GM23338 (cell line): ENCODE results near the gene CELF4. TPM values are rescaled to one million over a fixed set of nuclear protein-coding genes. Genes with fewer than 3 reads are reported as not detected.

Source experiments
- ATAC-seq: fragments of 200-7000 bp; cut with Tn5 transposase; 3 replicates; pipeline ENCODE4 v1.9.1; 2020
- DNase-seq: peaks from one replicate; pipeline ENCODE4 v3.0.0-alpha.2; 2015; ENCODE audit warnings: low spot score
- H2AFZ ChIP-seq: fragments of 200-600 bp; sonication (generic); 2 replicates; pipeline ENCODE4 v1.8.0; 2016; ENCODE audit warnings: antibody characterized with exemption, mild to moderate bottlenecking, moderate library complexity
- H3F3A ChIP-seq: fragments of 200-600 bp; sonication (generic); replicated peaks from 2 replicates; pipeline ENCODE4 v1.8.0; 2017; ENCODE audit warnings: antibody characterized with exemption, mixed run types, low read depth
- H3K27ac ChIP-seq: fragments of 200-600 bp; sonication (generic); 2 replicates; pipeline ENCODE4 v1.6.1; 2016; ENCODE audit warnings: low read depth
- H3K27me3 ChIP-seq: fragments of 200-600 bp; sonication (generic); 2 replicates; pipeline ENCODE4 v1.8.0; 2016; ENCODE audit warnings: mild to moderate bottlenecking, mixed run types, moderate library complexity; ENCODE audit not compliant: insufficient read depth
- H3K36me3 ChIP-seq: fragments of 200-600 bp; sonication (generic); 2 replicates; pipeline ENCODE4 v1.8.0; 2016; ENCODE audit warnings: mild to moderate bottlenecking; ENCODE audit not compliant: insufficient read depth
- H3K4me1 ChIP-seq: fragments of 200-600 bp; sonication (generic); 2 replicates; pipeline ENCODE4 v1.8.0; 2016; ENCODE audit warnings: mild to moderate bottlenecking, moderate library complexity; ENCODE audit not compliant: insufficient read depth
- H3K4me2 ChIP-seq: fragments of 200-600 bp; sonication (generic); 2 replicates; pipeline ENCODE4 v1.7.1; 2017; ENCODE audit warnings: mixed run types
- H3K4me3 ChIP-seq: fragments of 200-600 bp; sonication (generic); 2 replicates; pipeline ENCODE4 v1.6.1; 2016; ENCODE audit warnings: mixed run types
- H3K79me2 ChIP-seq: fragments of 200-600 bp; sonication (generic); replicated peaks from 2 replicates; pipeline ENCODE4 v1.8.0; 2017; ENCODE audit warnings: mild to moderate bottlenecking; ENCODE audit not compliant: insufficient read depth
- H3K9me2 ChIP-seq: fragments of 200-600 bp; sonication (generic); 2 replicates; pipeline ENCODE4 v1.8.0; 2017; ENCODE audit not compliant: insufficient read depth
- H4K20me1 ChIP-seq: fragments of 200-600 bp; sonication (generic); replicated peaks from 2 replicates; pipeline ENCODE4 v1.8.0; 2017; ENCODE audit warnings: mild to moderate bottlenecking; ENCODE audit not compliant: insufficient read depth
- H3K27ac Mint-ChIP-seq: 2 replicates; pipeline ENCODE4 v1.8.0; 2020; ENCODE audit warnings: inconsistent platforms, mild to moderate bottlenecking, moderate library complexity, mixed read lengths
- H3K27me3 Mint-ChIP-seq: 3 replicates; pipeline ENCODE4 v1.8.0; 2022; ENCODE audit warnings: low read depth, mild to moderate bottlenecking, moderate library complexity, mixed read lengths, inconsistent platforms; ENCODE audit not compliant: insufficient read depth, poor library complexity
- H3K36me3 Mint-ChIP-seq: 3 replicates; pipeline ENCODE4 v1.8.0; 2021; ENCODE audit warnings: low read depth, mild to moderate bottlenecking, inconsistent platforms, moderate library complexity, mixed read lengths
- H3K4me1 Mint-ChIP-seq: 3 replicates; pipeline ENCODE4 v1.8.0; 2020; ENCODE audit warnings: mild to moderate bottlenecking, inconsistent platforms, mixed read lengths
- H3K4me3 Mint-ChIP-seq: 3 replicates; pipeline ENCODE4 v1.8.0; 2021; ENCODE audit warnings: moderate library complexity, mild to moderate bottlenecking, inconsistent platforms, mixed read lengths
- H3K9me3 Mint-ChIP-seq: 3 replicates; pipeline ENCODE4 v1.8.0; 2020; ENCODE audit warnings: moderate library complexity, mild to moderate bottlenecking, inconsistent platforms, mixed read lengths
- CREB1 ChIP-seq: fragments of 250-450 bp; sonication (Bioruptor Pico); IDR thresholded peaks from 2 replicates; pipeline ENCODE4 v1.5.0; 2020; ENCODE audit warnings: low read depth, mild to moderate bottlenecking, moderate library complexity
- EZH2 ChIP-seq: fragments of 200-600 bp; sonication (generic); IDR thresholded peaks from one replicate; pipeline ENCODE4 v1.8.0; 2017; ENCODE audit warnings: antibody characterized with exemption, mild to moderate bottlenecking, low read depth; ENCODE audit not compliant: unreplicated experiment
- EZH2phosphoT487 ChIP-seq: fragments of 200-600 bp; sonication (generic); IDR thresholded peaks from one replicate; pipeline ENCODE4 v1.8.1; 2018; ENCODE audit warnings: antibody characterized with exemption; ENCODE audit not compliant: unreplicated experiment
- JUNB ChIP-seq: IDR thresholded peaks from one replicate; pipeline ENCODE4 v1.6.1; 2016; ENCODE audit warnings: antibody characterized with exemption; ENCODE audit not compliant: unreplicated experiment
- NANOG ChIP-seq: IDR thresholded peaks from 2 replicates; pipeline ENCODE4 v1.6.1; 2016; ENCODE audit warnings: antibody characterized with exemption, borderline replicate concordance
- POLR2AphosphoS5 ChIP-seq: IDR thresholded peaks from 2 replicates; pipeline ENCODE4 v1.6.1; 2016; ENCODE audit warnings: antibody characterized with exemption, low read depth
- REST ChIP-seq: IDR thresholded peaks from one replicate; pipeline ENCODE4 v1.6.1; 2018; ENCODE audit warnings: antibody characterized with exemption; ENCODE audit not compliant: unreplicated experiment
- STAT1 ChIP-seq: IDR thresholded peaks from one replicate; pipeline ENCODE4 v1.6.1; 2016; ENCODE audit warnings: antibody characterized with exemption; ENCODE audit not compliant: unreplicated experiment
- ZNF114 ChIP-seq: fragments of 250-450 bp; sonication (Bioruptor Pico); IDR thresholded peaks from 2 replicates; pipeline ENCODE4 v1.5.0; 2020; ENCODE audit warnings: mild to moderate bottlenecking, moderate library complexity
- ZNF331 ChIP-seq: fragments of 250-450 bp; sonication (Bioruptor Pico); IDR thresholded peaks from 2 replicates; pipeline ENCODE4 v1.5.0; 2020; ENCODE audit warnings: low read depth, mild to moderate bottlenecking, moderate library complexity
- polyA plus RNA-seq: library from polyadenylated mRNA; unstranded; fragments of >200 nt; fragmentation: Nextera tagmentation; extraction: Ambion mirVana; gene quantifications from 2 replicates; pipeline ENCODE4 v1.2.1, GENCODE V29; 2016
- total RNA-seq: library from RNA; depleted of rRNA; stranded (reverse); fragments of >200 nt; shearing (Covaris generic); gene quantifications from 2 replicates; pipeline ENCODE4 v1.2.3, GENCODE V29; 2014
- TF ChIP-seq, protein P1 (sequence below), 2 experiments: fragments of 200-600 bp in 1 of 2; sonication (generic) in 1 of 2; conservative IDR thresholded peaks; 2 replicates each; pipeline versions ENCODE4 v1.5.1 to v1.6.1; 2016 to 2017; ENCODE audit warnings: antibody characterized with exemption in 2 of 2, low read depth in 2 of 2, mild to moderate bottlenecking in 2 of 2, moderate library complexity in 1 of 2
- TF ChIP-seq, protein P2 (sequence below): IDR thresholded peaks from 2 replicates; pipeline ENCODE4 v1.6.1; 2016; ENCODE audit warnings: antibody characterized with exemption
- TF ChIP-seq, protein P3 (sequence below): fragments of 250-450 bp; sonication (Bioruptor Pico); IDR thresholded peaks from 2 replicates; pipeline ENCODE4 v1.5.0; 2020; ENCODE audit warnings: mild to moderate bottlenecking, moderate library complexity

Gene CELF4
- total and polyA plus RNA-seq, 2 experiments from 2014 or later, result 2.6 to 6.7 TPM

- H3K4me3 ChIP-seq, result peak overlapping the region; percentile 39; the same call in 1 of the 2 replicates
- H3K4me3 Mint-ChIP-seq, result 0 out of 3 replicates have a peak overlapping the region, but pooled peaks have one; percentile 3
- no peaks in the 10 kb centered on the region for H3K36me3 Mint-ChIP-seq
- TF ChIP-seq REST (no peak), JUNB (no peak), ZNF114 (CRISPR knock-in tag) (no peak), EZH2phosphoT487 (no peak), STAT1 (no peak), CREB1 (CRISPR knock-in tag) (no peak), ZNF331 (CRISPR knock-in tag) (no peak), NANOG (no peak), EZH2 (no peak), POLR2AphosphoS5 (no peak)
- TF ChIP-seq, protein P1, sequence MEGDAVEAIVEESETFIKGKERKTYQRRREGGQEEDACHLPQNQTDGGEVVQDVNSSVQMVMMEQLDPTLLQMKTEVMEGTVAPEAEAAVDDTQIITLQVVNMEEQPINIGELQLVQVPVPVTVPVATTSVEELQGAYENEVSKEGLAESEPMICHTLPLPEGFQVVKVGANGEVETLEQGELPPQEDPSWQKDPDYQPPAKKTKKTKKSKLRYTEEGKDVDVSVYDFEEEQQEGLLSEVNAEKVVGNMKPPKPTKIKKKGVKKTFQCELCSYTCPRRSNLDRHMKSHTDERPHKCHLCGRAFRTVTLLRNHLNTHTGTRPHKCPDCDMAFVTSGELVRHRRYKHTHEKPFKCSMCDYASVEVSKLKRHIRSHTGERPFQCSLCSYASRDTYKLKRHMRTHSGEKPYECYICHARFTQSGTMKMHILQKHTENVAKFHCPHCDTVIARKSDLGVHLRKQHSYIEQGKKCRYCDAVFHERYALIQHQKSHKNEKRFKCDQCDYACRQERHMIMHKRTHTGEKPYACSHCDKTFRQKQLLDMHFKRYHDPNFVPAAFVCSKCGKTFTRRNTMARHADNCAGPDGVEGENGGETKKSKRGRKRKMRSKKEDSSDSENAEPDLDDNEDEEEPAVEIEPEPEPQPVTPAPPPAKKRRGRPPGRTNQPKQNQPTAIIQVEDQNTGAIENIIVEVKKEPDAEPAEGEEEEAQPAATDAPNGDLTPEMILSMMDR (conservative IDR thresholded peaks at IDR 0.05; ENCODE audit: low read depth in 2 of 2), result no peak
- TF ChIP-seq, protein P2, sequence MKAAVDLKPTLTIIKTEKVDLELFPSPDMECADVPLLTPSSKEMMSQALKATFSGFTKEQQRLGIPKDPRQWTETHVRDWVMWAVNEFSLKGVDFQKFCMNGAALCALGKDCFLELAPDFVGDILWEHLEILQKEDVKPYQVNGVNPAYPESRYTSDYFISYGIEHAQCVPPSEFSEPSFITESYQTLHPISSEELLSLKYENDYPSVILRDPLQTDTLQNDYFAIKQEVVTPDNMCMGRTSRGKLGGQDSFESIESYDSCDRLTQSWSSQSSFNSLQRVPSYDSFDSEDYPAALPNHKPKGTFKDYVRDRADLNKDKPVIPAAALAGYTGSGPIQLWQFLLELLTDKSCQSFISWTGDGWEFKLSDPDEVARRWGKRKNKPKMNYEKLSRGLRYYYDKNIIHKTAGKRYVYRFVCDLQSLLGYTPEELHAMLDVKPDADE, result no peak
- TF ChIP-seq, protein P3, sequence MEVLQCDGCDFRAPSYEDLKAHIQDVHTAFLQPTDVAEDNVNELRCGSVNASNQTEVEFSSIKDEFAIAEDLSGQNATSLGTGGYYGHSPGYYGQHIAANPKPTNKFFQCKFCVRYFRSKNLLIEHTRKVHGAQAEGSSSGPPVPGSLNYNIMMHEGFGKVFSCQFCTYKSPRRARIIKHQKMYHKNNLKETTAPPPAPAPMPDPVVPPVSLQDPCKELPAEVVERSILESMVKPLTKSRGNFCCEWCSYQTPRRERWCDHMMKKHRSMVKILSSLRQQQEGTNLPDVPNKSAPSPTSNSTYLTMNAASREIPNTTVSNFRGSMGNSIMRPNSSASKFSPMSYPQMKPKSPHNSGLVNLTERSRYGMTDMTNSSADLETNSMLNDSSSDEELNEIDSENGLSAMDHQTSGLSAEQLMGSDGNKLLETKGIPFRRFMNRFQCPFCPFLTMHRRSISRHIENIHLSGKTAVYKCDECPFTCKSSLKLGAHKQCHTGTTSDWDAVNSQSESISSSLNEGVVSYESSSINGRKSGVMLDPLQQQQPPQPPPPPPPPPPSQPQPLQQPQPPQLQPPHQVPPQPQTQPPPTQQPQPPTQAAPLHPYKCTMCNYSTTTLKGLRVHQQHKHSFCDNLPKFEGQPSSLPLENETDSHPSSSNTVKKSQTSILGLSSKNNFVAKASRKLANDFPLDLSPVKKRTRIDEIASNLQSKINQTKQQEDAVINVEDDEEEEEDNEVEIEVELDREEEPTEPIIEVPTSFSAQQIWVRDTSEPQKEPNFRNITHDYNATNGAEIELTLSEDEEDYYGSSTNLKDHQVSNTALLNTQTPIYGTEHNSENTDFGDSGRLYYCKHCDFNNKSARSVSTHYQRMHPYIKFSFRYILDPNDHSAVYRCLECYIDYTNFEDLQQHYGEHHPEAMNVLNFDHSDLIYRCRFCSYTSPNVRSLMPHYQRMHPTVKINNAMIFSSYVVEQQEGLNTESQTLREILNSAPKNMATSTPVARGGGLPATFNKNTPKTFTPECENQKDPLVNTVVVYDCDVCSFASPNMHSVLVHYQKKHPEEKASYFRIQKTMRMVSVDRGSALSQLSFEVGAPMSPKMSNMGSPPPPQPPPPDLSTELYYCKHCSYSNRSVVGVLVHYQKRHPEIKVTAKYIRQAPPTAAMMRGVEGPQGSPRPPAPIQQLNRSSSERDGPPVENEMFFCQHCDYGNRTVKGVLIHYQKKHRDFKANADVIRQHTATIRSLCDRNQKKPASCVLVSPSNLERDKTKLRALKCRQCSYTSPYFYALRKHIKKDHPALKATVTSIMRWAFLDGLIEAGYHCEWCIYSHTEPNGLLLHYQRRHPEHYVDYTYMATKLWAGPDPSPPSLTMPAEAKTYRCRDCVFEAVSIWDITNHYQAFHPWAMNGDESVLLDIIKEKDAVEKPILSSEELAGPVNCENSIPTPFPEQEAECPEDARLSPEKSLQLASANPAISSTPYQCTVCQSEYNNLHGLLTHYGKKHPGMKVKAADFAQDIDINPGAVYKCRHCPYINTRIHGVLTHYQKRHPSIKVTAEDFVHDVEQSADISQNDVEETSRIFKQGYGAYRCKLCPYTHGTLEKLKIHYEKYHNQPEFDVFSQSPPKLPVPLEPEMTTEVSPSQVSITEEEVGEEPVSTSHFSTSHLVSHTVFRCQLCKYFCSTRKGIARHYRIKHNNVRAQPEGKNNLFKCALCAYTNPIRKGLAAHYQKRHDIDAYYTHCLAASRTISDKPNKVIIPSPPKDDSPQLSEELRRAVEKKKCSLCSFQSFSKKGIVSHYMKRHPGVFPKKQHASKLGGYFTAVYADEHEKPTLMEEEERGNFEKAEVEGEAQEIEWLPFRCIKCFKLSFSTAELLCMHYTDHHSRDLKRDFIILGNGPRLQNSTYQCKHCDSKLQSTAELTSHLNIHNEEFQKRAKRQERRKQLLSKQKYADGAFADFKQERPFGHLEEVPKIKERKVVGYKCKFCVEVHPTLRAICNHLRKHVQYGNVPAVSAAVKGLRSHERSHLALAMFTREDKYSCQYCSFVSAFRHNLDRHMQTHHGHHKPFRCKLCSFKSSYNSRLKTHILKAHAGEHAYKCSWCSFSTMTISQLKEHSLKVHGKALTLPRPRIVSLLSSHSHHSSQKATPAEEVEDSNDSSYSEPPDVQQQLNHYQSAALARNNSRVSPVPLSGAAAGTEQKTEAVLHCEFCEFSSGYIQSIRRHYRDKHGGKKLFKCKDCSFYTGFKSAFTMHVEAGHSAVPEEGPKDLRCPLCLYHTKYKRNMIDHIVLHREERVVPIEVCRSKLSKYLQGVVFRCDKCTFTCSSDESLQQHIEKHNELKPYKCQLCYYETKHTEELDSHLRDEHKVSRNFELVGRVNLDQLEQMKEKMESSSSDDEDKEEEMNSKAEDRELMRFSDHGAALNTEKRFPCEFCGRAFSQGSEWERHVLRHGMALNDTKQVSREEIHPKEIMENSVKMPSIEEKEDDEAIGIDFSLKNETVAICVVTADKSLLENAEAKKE, result no peak
- H3K4me1 Mint-ChIP-seq, result peaks cover 49% of the 10 kb centered on the region
- H3K27me3 Mint-ChIP-seq, result peaks cover 14% of the 10 kb centered on the region
- no peaks in the 10 kb centered on the region for H3K9me3 Mint-ChIP-seq
- peaks cover 10% of the 10 kb centered on the region for H3K4me1 ChIP-seq
- H3K27ac Mint-ChIP-seq, result no peak overlapping the region; the same call in 1 of the 2 replicates
- peak; percentile 89 for DNase-seq
- no peaks in the 10 kb centered on the region for H4K20me1 ChIP-seq
- peak overlapping the region; percentile 85 for H2AFZ ChIP-seq
- H3K79me2 ChIP-seq, result no peaks in the 10 kb centered on the region; the same call in 1 of the 2 replicates
- H3K36me3 ChIP-seq, result no peaks in the 10 kb centered on the region
- no peaks in the 10 kb centered on the region for H3K9me2 ChIP-seq
- H3F3A ChIP-seq, result 0 out of 2 replicates have a peak, but pooled peaks cover 2% of the 10 kb centered on the region
- H3K27me3 ChIP-seq, result no peaks in the 10 kb centered on the region
- H3K27ac ChIP-seq, result no peak overlapping the region
- peak; percentile 79 for ATAC-seq
- H3K4me2 ChIP-seq, result peak overlapping the region; percentile 72
Measured at GRCh38 chr18:37450434-37451132, 115.0 kb downstream of the CELF4 start.
